Stimulated activated CD4-positive, alpha-beta T cell treated with anti-CD3 and anti-CD28 coated beads, Interleukin-4, amount 100 ng/mL, for 4 hours (primary cell): ENCODE results near the gene RLF.

Source experiments
- DNase-seq, 2 experiments: peaks; one replicate each; pipeline ENCODE4 v3.0.0-alpha.2; 2020

The RLF gene

DNA sequence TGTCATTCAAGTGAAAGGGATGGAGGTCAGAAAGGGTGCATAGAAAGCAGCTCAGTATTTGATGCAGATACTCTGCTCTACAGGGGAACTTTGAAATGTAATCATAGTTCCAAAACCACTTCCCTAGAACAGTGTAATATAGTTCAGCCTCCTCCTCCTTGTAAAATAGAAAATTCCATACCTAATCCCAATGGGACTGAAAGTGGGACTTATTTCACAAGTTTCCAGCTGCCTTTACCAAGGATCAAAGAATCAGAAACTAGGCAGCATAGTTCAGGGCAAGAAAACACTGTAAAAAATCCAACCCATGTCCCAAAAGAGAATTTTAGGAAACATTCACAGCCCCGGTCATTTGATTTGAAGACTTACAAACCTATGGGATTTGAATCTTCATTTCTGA is 78.4 kb downstream of the RLF start:
- no peak for DNase-seq

DNA sequence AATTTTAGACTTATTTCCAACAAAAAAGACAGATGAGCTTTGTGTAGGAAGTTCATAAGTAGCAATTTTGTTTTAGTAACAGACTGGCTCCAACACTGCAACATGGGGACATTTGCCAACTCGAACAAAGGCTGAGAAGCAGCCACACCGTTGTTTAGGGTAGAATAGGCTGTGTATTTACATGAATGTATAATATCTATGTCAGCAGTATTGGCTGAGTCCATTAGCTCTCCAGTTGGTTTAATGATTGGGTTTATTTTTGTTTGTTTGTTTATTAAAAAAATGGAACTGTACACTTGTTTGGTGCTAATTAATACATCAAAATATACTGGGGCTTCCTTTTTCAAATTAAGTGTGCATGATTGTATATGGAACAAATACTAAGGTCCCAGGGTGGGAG is 79.2 kb downstream of the RLF start:
- no peak for DNase-seq

DNA sequence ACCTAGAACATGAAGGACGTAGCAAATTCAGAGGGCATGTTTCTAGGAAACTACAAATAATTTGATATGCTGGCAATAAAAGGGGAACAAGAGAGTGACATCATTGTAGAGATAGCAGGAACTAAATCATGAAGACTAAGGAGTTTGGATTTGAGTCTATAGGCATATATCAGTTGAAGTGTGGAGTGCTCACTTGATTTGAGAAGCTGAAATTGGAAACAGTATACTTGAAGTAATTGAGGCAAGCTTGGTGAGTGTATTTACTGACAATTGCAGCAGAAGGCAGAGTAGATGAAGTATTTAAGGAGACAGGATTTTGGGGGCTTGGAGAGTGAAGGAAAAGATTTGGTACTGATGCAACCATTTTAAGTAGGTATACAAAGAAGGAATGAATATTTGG is 80.2 kb downstream of the RLF start:
- DNase-seq: no peak

DNA sequence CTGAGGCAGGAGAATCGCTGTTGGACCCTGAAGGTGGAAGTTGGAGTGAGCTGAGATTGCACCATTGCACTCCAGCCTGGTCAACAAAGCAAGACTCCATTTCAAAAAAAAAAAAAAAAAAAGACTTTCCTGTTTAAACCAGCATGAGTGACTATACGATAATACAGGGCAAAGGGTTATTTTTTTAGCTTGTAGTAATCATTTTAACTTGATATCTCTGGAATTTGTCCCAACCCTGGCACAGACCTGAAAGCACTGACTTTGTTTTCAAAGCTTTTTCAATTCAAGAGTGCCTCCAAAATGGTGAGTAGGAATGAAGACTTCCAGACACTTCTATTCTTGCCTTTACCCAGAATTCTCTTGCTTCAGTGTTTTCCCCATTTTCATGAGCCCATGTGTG is 82.2 kb downstream of the RLF start:
- no peak for DNase-seq

DNA sequence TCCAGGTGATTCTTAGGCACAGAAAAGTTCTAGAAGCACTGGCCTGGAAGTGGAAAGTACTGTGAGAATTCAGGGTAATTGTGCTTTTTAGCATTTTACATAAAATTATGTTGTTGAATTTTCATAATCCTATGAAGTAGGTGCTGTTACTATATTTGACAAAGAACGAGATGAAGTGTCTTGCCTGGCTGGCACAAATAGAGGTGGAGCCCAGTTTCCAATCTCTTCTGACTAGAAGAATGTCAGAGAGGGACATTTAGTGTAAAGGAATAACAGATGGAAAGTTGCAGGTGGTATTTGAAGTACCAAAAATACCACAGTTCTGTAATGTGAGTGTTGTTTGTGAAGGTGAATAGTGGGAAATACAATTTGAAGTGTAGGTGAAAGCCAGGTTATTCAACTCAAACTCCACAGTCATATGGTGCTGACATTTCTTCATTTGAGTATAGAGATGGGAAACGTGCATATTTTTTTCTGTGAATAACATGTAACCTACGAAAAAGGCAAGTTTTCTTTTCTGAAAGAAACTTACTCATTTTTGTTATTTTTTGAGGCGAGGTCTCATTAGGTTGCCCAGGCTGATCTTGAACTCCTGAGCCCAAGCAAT is 83.1 kb downstream of the RLF start:
- no peak for DNase-seq

DNA sequence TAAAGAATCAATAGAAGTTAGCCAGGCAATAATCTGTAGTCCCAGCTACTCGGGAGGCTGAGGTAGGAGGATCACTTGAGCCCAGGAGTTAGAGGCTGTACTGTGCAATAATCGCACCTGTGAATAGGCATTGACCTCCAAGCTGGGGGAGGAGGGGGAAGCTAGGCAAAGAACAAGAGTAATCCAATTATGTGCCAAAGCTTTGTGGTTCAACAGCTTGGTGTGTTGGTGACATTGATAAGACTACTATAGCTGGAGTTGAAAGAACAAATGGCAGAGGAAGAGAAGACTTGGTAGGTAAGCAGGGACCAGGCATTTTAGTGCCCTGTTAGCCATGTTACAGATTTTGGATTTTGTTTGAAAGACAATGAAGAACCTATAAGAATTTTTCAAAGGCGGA is 84.5 kb downstream of the RLF start:
- no peak for DNase-seq

DNA sequence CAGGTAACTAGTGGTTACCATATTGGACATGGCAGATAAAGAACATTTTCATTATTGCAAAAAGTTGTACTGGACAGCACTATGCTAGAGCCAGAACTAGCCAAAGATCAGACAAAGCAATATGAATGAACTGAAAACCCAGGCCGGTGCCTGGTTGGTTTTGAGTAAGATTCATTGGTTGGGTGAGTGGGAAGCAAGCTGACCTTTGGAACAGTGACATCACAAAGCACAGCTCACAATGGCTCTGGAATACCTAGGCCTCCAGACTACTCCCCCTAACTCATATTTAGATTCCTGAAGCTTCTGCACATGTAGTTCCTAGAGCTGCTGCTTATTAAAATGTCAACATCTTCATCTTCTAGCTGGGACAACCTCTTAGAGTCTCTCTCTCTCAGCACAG is 86.5 kb downstream of the RLF start, which contains the start of gene TMCO2:
TSS of gene TMCO2 (plus strand) at position 283 of the 400 bp plus-strand sequence. CDS start at position 340, 57 bp downstream.
- DNase-seq: no peak

DNA sequence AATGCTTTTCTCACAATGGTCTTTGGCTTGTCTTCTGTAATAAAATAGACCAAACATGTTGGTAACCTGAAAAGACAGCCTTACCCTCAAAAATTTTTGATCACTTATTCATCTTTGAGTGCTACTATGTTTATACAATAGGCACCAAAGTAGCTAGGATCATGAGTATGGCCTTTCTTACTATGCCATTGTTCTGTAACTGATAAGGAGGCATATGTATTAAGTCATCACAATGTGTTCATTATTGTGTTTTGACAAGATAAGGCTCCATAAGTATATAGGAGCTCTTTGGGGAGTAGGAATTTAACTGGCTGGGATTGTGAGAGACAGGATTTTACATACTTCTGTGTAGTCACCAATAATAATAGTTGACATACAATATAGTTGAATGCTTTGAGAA is 87.2 kb downstream of the RLF start:
- DNase-seq: no peak

DNA sequence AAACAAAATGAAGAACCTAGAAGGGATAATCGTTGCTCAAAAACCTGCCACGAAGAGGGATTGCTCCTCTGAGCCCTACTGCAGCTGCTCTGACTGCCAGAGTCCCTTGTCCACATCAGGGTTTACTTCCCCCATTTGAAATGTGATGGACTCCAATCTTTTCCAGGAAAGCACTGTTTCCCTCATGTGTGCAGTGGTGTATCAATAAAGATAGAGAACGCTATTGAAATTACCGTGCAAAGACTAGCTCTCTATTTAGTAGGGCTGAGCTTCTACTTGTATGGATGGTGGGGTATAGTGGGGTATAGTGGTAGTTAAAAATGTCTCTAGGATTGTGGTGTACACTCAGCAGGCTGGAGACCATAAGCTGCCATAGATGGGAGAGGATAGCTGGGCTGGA is 90.3 kb downstream of the RLF start:
- no peak for DNase-seq

DNA sequence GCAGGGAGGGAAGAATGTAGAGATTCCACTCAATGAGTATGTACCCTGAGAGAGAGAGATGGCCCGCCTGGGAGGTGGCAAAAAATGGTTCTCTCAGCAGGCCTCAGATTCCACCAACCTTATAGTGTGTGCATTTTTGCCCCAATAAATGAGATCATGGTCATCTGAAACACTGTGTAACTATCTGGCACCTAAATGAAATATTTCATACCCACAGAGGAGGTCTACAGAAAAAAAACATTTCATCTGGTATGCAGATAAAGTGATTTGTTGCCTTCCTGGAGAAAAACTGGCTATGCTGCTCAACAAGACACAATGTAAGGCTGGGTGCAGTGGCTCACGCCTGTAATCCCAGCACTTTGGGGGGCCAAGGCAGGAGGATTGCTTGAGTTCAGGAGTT is 91.4 kb downstream of the RLF start:
- no peak for DNase-seq

DNA sequence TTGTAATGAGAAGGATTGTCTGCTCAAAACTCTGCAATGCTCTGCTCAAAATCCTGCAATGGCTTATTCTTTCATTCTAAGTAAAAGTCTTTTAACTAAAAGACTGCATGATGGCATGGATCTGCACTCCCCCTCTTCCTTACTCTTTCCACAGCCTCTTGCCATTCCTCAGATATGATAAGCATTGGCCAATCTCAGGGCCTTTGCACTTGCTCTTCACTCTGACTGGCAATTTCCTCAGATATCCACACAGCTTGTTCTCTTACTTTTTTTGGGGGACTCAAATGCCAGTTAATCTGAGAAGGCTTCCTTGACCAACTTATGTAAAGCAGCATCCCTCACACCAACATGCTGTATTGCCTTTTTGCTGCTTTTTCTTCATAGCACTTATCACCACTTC is 94.0 kb downstream of the RLF start:
- no peak for DNase-seq

DNA sequence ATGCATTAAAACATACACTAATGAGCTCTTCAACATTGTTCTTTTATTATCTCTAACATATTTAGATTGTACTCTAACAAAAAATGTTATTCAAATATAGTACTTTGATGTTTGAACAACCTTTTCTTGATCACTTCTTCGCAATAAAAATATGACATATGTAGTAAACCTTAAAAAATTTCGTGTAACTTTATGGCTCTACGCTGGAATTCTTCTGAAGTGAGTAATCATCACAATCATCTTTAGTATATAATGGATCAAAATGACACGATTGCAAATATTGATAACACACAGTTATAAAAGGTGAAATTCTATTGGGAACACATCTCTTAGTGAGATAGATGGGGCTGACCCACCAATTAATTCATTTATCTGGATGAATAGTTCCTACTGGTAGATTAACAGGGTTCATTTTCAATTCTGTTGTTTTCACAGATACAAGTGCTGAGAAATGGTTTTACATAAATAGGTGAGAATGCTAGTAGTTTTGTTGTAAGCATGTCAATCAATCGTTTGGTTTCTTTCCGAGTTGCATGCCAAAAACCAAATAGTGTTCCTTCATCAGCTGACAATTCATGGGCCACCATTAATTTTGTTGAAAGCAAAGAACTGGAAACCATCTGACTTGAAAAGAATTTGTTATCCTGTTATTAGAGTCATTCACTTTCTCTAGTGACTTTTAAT is 95.4 kb downstream of the RLF start:
- no peak for DNase-seq

DNA sequence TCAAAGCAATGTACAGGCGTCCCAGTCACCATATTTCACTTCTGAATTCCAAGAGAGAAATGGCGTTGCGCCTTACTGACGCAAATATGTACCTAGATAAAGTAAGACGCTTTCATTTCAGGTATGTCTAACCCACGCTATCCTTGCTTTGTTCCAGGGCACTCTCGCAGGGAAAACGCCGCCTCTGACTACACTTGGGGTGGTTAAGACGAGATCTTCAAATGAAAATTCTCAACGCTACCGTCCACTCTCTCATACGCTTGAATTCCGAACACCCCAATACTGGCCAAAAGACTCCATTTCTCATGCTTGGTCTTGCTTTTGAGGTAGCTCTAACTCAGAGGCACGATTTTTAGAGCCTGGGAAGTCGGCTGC is 96.1 kb downstream of the RLF start:
- no peak for DNase-seq

DNA sequence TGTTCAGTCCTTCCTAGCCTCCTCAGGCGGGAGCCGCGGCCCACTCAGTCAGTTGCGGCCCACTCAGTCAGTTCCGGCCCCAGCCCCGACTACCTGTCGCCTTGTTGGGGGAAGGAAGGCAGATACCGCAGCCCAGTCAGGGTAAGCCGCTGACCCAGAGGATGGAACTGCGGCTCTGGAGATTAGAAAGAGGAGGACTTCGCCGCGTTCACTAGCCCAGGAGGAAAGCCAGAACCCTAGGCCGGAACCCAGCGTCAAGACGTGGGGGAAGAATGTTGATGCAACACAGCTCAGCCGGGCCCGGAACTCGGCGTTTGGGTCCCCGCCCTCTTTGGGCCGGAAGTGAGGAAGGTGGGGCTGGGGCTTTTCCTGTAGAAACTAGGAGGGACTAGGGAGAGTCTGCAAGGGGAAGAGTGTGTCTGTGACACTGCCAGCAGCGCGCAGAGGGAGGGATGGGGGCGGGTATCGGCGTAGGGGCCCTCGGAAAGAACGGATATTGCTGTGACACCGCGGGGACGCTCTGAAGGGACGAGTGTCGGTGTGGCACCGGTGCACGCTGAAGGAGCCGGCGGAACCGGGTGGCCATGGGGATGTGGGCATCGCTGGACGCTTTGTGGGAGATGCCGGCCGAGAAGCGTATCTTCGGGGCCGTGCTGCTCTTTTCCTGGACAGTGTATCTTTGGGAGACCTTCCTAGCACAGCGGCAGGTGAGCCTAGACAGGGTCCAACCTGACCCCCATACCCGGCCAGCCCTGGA is 96.7 kb downstream of the RLF start, which contains the start of gene ZMPSTE24:
TSS of gene ZMPSTE24 (plus strand) at position 549 of the 757 bp plus-strand sequence. CDS start at position 585, 36 bp downstream.
- peak; percentile 85 to 97 for DNase-seq

DNA sequence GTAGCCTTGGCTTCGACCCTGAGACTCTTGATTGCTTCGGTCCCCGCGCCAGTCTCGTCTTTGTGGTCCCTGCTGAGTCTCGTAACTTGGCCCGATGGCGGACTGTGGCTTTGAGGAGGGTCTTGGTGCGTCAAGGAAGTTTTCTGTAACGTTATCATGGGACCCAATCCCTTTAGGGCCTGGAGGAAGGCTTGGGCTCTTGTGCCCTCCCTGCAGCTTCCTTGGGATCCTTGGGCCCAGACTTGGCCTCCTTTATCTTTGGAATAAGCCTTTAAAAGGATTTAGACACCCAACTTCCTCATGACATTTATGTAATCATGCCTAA is 97.2 kb downstream of the RLF start:
- no peak for DNase-seq

DNA sequence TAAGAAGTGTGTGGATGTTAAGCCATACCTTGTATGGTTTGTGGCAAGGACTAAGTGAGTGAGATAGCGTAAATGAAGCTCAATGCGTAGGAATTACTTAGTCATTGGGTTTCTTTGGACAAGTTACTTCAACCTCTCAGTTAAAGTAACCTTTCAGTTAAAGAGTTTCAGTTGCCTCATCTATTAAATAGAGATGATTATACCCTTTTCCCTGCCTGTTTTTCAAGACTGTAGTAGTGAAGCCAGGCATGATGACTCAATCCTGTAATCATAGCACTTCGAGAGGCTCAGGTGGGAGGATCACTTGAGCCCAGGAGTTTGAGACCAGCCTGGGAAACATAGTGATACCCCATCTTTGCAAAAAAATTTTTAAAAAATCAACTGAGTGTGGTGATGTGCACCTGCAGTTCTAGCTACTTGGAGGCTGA is 103.2 kb downstream of the RLF start:
- no peak for DNase-seq

DNA sequence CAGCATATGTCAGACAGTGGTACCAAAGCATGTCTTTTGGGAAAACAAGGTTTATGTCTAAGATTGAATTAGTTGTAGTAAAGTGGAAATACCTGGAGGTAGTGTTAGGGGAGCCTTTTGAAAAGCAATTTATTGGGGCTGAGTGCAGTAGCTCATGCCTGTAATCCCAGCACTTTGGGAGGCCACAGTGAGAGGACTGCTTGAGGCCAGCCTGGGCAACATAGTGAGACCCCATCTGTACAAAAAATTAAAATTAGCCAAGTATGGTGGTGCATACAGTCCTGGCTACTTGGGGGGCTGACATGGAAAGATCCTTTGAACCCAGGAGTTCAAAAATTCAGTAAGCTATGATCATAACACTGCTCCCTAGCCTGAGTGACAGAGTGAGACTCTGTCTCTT is 104.1 kb downstream of the RLF start:
- DNase-seq: no peak

DNA sequence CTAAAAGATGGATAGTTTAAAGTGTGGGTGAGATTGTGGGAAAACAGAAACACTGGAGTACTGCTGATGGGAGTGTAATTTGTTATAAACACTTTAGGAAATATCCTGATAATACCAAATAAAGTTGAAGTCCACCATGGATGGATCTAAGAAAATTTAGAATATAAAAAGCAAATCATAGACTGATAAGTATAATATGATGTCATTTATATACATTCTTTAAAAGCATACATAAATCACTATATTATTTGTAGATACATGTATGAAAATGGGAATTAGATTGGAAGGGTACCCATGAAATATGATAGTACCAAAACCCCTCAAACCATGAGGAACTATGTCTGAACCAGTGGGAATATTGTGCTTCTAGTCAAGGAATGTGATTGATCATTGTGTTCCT is 104.7 kb downstream of the RLF start:
- DNase-seq: no peak

DNA sequence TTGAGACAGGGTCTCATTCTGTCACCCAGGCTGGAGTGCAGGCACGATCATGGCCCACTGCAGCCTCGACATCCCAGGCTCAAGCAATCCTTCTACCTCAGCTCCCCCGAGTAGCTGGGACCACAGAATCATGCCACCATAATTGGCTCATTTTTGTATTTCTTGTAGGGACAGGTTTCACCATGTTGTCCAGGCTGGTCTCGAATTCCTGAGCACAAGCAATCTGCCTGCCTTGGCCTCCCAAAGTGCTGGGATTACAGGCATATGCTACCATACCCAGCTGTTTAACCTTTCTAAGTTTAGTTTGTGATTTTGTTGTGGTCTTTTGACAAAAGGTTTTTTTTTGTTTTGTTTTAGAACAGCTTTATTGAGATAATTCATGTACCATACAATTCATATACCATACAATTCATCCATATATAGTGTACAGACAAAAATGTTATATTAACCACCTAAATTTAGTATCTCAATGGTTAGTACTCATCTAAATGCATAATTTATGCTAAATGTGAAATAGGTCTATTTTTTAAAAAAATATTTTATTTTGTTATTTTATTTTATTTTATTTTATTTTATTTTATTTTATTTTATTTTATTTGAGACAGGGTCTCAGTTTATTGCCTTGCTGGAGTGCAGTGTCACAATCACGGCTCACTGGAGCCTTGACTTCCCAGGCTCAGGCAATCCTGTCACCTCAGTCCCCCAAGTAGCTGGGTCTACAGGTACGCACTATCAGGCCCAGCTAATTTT is 105.8 kb downstream of the RLF start:
- no peak for DNase-seq

DNA sequence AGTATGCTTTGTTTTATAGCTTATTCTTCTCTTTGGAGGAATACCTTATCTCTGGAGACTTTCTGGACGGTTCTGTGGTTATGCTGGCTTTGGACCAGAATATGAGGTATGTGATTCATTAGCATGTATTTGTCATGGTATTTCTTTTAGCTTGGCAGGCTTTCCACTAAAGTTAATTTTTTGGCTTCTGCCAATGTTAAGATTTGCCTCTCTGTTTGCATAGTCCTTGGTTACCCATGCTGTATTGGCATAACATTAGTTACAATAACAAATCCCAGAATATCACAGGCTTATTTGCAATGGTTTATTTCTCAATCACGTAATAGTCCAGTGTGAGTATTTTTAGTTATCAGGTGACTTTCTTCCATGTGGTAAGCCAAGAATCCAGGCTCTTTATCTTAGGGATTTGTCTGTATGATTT is 106.6 kb downstream of the RLF start:
- no peak for DNase-seq

DNA sequence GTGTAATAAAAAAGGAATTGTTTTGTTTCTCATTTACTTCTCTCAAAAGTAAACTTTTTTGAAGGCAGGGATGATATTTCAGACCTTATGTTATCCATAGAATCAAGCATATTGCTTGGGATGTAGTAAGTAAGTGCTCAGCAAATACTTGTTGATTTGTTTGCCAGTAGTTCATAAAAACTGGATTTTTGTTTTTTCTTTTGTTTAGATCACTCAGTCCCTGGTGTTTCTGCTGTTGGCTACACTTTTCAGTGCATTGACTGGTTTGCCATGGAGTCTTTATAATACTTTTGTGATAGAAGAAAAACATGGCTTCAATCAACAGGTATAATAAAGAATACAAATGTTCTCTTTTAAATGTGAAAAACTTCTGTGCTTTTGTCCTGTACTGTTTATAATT is 107.0 kb downstream of the RLF start:
- DNase-seq: no peak

DNA sequence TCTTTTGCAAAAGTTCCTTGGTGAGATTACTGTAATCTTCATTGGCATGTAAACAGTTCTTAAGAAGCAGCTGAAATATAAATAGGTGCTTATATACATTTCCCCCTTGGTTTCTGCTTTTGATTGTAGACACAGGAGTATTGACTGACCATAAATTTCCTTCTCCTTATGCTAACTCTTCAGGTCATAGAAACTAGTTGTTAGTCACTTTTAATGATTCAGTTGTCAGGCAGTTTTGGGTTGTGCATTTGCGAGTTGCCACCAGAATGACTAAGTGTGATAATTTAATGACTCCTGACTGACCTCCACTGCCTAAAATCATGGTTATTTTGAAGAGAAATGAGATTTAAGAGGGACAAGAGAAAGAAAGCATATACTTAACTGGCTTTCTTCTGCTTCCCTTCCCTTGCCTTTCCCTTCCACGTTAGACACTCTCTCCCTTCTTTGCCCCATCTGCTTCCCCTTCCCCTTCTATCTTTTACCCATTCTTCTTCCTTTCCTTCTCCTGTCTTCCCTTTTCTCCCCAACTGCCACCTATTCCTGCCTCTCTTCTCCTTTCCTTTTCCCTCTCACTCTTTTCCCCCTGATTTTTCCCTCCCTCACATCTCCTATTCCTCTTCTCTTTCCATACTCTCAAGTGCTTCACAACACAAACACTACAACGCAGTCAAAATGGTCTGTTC is 109.1 kb downstream of the RLF start:
- DNase-seq: no peak

DNA sequence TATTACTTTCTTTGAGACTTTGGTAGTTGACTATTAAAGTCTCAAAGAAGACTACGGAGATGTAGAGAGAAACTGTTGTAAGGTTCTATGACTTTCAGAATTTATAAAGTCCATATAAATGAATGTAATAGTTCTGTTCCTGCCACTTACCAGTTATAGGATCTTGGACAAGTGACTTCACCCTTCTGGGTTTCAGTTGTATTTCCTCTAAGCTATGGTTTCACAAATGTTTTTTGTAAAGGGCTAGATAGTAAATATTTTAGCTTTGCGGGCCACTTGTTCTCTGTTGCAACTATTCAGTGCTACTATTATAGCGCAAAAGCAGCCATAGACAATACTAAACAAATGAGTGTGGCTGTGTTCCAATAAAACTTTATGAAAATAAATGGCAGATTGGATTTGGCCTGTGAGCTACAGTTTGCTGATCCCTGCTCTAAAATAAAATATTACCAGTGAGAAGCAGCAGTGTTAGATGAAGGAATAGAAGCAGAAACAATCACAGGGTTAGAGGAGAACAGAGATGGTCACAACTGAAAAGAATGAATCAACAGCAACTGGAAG is 111.5 kb downstream of the RLF start:
- no peak for DNase-seq
